Measurements from ENCODE around the gene PC.
A peak's percentile ranks its signal among the peaks of the same experiment; 100 is the strongest.
"Not testable (repeated sequence)": the region's sequence is repeated elsewhere in the genome, so short reads cannot be mapped to it uniquely, and the experiment has no call there.

Gene PC

GRCh38 chr11:66958232-66958955 lies at the start of gene PC:
Gene PC (minus strand): TSS chr11:66958383. CDS start chr11:66872159, 86,224 bp downstream.
- peak; percentile 95 to 98 for DNase-seq (ENCODE audit: low read depth in 2 of 2)

GRCh38 chr11:67007126-67007525 lies 48.9 kb upstream of the PC start:
- DNase-seq (ENCODE audit: low read depth in 2 of 2): no peak

GRCh38 chr11:67006029-67006884 lies 48.1 kb upstream of the PC start:
- peak in 1 of 2 experiments; percentile 15 for DNase-seq (ENCODE audit: low read depth in 2 of 2)

GRCh38 chr11:67005200-67005599 lies 47.0 kb upstream of the PC start:
- not testable (repeated sequence) for DNase-seq (ENCODE audit: low read depth in 2 of 2)

GRCh38 chr11:67002921-67003411 lies 44.8 kb upstream of the PC start:
- no peak for DNase-seq (ENCODE audit: low read depth in 2 of 2)

- no peak for DNase-seq (ENCODE audit: low read depth in 2 of 2)
Observed at GRCh38 chr11:67002297-67002913, 44.2 kb upstream of the PC start.

- DNase-seq (ENCODE audit: low read depth in 2 of 2): no peak
Observed at GRCh38 chr11:67001332-67001731, 43.1 kb upstream of the PC start.

GRCh38 chr11:66999555-66999954 lies 41.4 kb upstream of the PC start:
- no peak for DNase-seq (ENCODE audit: low read depth in 2 of 2)

DNA sequence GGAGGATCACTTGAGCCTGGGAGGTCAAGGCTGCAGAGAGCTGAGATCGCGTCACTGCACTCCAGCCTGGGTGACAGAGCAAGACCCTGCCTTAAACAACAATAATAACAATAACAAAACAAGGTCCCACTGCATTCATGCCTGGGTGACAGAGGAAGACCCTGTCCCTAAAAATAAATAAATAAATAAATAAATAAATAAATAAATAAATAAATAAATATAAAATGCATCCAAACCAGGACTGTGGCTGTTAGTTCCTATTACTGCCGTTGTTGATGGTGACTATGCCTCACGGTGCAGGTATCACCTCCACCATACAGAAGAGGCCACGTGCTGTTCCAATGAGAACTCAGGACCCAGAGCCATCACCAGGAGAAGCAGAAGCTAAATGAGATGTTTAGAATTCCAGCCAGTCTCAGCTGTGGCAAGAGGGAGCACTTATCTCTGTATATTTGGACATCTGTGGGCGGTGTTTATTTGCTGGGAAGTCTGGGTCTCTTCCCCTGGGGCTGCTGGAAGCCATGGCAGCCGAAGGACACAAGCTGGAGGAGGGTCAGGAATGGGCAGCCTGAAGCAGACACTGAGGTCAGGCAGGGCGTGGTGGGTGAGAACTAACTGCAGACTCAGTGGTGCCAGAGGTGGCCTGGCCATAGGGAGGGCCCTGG lies 38.6 kb upstream of the PC start:
- no peak for DNase-seq (ENCODE audit: low read depth in 2 of 2)

- DNase-seq (ENCODE audit: low read depth in 2 of 2): no peak
Observed at GRCh38 chr11:66992041-66992440, 33.9 kb upstream of the PC start.

GRCh38 chr11:66989360-66989759 lies 31.2 kb upstream of the PC start:
- not testable (repeated sequence) for DNase-seq (ENCODE audit: low read depth in 2 of 2)

- not testable (repeated sequence) for DNase-seq (ENCODE audit: low read depth in 2 of 2)
Observed at GRCh38 chr11:66988741-66989140, 30.6 kb upstream of the PC start.

- DNase-seq (ENCODE audit: low read depth in 2 of 2): no peak
Observed at GRCh38 chr11:66987924-66988637, 29.9 kb upstream of the PC start.

DNA sequence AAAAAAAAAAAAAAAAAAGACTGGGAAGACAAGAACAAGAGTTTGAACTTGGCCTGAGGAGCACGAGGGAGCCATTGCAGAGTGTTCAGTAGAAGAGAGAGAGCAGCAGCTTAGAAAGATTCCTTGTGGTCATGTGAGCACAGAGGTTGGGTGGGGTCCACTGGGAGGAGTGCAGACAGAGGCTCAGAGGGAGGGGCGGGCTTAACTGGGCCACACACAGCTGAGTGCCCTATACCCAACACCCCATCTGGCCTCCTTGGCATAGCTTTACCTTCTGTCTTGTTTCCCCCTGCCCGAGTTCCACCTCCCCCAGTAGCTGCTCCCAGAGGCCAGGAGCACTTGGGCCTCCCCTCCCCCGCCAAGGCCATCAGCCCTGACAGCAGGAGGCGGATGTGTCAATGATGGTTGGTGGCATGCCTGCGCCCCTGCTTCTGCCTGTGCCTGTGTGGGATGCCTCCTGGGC lies 29.0 kb upstream of the PC start:
- no peak for DNase-seq (ENCODE audit: low read depth in 2 of 2)

DNA sequence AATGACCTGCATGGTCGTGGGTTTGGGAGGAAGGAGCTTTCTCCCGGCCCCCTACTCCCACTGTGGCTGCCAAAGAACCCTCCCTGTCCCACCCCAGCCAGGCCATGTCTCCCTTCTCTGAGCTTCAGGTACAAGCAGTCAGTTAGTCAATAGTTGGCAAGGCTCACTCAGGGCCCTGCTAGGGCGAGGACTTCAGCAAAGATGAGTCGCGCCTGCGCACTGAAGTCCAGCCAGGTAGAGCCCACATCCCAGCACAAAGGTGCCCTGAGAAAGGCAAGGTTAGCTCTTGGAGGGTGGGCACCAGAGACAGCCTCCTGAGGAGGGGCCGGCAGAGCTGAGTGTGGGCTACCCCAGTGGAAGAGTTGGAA lies 28.0 kb upstream of the PC start:
- no peak for DNase-seq (ENCODE audit: low read depth in 2 of 2)

DNA sequence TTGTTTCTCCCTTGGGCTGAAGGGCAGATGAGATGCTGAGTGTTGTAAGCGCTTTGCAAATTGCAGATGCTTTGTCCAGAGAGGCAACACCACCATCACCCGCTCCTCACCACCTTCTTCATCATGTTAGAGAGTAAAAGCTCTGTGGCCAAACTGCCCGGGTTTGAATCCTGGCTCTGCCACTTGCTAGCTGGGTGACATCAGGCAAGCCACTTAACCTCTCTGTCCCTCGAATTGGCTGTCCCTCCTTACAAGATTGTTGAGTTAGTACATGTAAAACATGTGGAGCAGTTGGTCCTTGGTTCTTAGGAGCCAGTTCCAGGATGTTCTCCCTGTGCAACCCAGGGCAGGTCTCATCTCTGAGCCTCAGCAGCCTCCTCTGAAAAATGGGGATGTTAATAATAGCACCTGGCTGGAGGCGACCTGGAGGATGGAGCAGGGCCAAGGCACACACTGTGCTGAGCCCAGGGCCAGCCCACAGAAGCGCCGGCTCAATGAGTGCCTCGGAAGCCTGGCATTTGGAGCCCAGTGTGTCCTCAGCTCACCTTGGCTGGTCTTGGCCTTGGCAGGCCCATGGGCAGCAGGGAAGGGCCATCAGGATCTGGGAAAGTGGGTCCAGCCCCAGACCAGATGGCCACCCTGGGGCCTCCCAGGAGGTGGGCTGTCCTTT lies 27.5 kb upstream of the PC start:
- DNase-seq (ENCODE audit: low read depth in 2 of 2): no peak

- DNase-seq (ENCODE audit: low read depth in 2 of 2): no peak
Observed at GRCh38 chr11:66983275-66983924, 25.2 kb upstream of the PC start.

- DNase-seq (ENCODE audit: low read depth in 2 of 2): peak in 1 of 2 experiments; percentile 36
Observed at GRCh38 chr11:66981976-66982578, 23.9 kb upstream of the PC start.

GRCh38 chr11:66979336-66979980 lies 21.3 kb upstream of the PC start:
- no peak for DNase-seq (ENCODE audit: low read depth in 2 of 2)

Data from stimulated activated CD4-positive, alpha-beta T cell treated with anti-CD3 and anti-CD28 coated beads, Interleukin-12 subunit alpha, Interleukin-12 subunit beta, amount 100 ng/mL, for 24 hours (primary cell).